NCI-H2029 treated with DMSO at 0.1 percent for 48 hours (cell line): ENCODE results near the gene HOTAIR.

Experiments
- DNase-seq: peaks from one replicate; lab custom pipeline; 2025; lab: John Stamatoyannopoulos, UW

The HOTAIR gene

DNA sequence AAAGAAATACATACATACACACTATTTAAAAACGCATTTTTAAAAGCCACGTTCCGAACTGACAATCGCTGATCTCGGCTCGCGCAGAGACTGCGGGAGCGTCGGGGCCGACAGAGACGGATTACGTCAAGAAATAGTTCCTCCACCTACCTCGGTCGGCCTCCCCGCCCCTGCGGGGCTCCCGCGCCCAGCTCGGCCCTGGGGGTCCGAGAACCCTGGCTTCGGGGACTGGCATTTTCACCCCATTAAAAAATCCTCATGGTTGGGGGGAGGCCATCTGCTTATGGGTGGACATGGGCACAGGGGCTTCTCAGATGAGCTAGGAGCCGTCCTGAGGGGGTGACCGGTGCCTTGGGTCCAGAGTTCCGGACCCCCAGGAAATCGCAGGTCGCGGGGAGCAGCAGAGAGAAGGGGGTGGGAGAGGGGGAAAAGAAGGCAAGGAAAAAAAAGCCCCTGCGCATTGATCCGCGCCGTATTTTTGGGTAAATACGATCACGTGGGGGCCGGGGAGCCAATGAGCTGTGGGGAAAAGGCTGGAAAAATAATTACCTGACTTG lies 24.9 kb upstream of the HOTAIR start:
- DNase-seq: peak; percentile 11

DNA sequence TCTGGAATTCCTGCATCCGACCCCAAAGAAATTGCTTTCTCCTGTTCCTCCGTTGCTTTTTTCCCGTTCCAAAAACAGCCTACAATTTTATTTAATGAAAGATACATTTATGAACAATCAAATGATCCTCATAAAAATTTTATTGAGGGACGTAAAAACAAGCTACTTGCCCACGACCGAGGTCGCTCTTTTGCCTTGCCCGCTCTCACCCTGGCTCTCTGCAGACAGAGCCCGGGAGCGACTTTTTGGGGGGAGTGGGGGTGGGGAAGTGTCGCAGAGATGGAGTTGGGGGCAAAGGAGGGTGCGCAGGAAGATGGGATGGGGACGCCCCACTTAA lies 24.1 kb upstream of the HOTAIR start:
- DNase-seq: no peak

DNA sequence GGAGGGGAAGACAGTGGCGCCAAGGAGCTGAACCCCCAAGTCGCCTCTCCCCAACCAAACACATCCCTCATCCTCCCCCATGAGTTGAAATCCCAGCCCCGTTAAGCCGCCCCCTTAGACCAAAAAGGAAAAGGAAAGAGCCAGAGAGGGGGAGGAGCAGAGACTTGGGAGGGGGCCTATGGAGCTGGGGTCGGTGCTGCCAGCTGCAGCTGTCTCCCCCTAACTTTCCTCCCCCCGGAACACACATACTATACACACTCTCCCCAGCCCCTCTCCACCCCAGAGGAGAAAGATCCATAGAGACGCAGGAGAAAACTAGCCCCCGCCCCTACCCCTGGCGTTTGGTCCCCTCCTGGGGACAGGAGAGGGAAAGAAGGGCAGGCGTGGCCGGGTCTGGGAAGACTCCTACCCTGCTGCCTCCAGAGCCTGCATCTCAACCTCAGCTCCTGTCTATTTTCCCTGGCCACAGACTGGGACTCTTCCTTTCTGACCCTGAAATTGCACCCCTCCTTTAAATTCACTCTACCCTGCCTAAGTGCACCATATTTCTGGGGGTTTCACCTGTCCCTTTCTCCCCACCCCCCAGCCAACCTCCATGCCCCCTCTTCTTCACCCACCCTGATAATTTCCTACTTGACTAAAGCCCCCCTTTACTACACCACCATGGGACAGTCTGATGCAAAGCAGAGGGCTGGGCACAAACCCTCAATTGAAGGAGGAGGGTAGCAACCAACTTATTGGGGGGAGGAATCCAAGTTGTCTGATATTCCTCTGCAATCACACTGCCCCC lies 23.6 kb upstream of the HOTAIR start:
- DNase-seq: no peak

DNA sequence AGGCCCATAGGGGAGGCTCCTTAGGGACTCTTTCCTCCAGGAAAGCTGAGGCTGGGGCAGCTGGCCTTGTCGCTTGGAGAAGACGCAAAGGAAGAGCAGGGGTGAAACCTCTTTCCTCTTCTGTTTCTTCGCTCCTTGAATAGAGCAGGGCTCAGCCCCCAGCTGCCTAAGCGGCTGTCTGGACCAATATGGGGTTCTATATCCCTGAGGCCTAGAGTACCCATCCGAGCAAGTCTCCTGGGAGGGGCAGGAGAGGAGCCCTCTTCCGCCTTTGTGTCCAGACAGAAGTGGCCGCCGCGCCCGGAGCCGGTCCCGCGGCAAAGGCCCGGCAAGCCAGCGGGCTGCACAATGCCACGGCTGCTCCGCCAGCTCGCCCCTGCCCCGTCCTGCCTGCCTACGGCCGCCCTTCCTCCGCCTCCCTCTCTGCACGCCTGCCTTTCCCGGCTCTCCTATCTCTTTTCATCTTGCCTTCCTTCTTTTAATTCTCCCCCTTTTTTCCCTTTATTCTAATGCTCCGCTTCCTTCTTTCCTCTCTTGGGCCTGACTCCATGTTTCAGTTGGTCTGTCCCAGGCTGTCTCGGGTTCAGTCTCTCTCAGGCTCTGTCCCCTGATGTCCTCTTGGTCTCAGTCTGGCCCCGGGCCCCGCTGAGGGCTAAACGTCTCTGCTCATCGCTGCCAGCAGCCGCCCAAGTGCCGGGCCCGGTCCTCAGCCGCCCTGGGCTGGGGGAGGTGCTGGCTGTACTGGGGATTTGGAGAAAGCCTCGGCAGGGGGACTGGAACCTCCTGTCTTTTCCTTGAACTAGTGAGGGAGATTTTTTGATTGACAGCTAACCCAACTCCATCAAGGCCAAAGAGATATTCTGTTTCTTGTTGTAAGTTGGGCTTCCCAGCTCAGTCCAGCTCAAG lies 22.7 kb upstream of the HOTAIR start:
- no peak for DNase-seq

DNA sequence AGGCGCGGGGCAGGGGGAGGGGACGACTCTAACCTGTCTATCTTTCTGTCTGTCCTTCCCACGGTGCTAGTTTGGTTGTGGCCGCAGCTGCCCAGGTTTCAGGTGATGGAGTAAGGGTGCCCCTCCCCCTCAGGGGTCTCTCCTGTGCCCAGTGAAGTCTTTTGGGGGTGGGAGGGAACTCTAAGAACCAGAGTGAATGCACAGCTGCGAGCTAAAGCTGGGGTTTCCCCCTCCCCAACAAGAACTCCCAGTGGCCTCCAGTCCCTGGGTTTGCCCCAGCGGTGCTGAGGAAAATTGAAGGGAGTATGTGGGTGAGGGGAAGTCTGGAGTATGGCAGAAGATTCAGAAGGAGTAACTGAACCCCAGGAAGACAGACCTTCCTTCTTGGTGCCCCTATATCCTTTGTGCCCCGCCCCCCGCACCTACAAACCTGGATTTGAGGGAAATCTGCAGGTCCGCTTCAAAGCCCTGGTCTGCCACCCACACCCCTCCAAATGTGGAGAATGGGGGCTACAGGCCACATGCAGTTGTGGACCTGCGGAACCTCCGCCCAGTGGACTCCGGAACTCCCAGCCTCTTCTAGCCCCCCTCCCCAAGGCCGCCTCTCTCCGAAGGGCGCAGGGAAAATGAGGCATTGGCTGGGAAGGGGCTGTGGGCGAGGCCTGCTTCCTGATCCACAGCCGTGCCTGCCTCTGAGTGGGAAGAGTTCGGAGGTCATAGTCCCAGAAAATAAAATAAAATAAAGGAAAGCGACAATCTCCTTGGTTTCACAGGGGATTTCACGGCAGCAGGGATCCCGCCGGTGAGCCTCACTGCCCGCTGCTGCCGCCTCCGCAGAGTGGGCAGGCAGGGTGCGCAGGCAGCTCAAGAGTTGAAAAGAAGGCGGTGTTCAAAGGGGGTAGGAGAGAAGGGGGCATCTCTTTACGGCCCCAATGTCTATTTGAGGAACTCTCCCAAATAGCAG lies 21.8 kb upstream of the HOTAIR start:
- no peak for DNase-seq

DNA sequence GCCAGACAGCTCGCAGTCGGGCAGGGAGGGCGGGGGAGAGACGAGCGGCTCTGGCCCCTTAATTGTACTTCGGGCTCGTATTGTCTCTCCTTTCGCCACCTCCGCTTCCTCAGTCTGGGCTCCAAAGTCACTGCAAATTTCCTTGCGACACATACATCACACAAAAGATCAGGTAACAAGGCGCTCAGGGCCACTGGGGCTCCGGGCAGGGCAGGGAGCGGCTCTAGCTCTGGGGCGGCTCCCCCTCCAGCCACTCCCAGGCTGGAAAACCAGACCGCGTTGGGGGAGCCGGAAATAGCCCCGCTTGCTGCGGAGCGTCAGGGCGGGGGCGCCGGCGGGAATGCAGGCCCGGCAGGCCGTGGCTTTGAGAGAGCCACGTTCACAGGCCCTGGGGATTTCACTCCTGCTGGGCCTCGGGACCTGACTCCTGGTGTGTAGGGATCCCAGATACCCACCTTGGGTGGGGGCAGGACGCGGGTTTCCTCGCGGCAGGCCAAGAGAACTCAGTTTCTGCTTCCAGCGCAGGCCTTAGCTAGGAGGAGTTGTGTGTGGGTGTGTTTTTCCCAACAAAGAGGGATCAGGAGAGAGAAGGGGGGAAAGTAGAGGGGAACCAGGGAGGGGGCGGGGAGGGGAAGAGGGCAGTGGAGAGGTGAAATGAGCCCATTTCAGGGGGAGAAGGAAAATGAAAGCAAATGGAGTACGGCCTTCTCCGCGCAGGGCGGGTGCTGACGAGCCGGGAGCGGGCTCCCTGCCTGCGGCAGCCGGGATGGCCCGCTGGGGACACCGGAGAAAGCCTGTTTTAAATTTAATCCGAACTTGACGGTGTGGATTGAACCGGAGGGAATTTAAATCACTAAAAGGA lies 20.9 kb upstream of the HOTAIR start:
- no peak for DNase-seq

DNA sequence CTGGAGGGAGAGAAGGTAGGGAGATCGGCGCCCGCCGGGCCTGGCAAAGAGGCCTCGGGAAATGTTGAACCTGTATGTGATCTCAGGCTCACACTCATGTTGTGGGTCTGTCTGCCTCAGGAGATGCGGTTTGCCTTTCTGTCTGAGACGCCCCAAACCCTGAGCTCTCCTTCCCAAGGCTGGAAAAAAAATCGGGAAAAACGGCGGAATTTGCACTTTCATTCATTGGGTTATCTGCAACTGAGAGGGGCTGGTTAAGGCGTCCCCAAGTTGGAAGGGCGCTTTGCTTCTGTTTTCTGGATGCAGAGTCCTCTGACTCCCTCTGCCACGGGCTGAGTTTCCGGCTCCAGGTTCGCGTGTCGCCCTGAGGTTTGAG lies 20.2 kb upstream of the HOTAIR start:
- DNase-seq: no peak

DNA sequence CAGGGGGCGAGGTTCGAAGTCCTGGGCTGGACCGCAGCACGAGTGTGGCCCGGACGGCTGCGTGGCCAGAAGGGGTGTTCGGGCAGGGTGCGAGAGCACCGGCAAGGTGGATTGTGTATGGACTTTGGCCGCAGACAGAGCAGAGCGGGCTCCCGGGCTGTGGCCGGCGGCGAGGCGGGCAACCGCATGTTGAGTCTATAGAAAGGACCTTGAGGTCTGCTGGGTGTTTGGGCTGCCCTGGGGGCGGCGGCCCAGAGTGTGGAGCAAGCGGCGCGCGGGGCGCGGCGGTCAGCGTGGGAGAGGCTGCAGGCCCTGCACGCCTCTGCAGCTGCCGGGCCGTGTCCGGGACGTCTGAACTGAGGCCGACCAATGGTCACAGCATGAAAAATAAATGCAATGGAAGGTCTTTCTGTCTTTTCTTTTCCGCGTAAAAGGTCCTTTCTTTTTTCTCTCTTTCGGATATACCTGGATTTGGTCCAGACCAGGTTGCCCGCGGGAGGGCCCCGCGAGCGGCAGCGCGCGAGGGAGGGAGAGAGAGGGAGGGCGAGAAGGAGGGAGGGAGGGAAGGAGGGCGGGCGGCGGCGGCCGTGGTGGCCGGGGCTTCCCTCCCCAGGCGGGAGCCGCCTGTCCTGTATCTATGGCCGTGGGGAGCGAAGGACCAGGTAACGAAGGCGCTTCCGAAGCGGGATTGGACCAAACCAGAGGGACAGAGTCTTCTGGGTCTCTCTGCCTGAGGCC lies 19.7 kb upstream of the HOTAIR start:
- no peak for DNase-seq

DNA sequence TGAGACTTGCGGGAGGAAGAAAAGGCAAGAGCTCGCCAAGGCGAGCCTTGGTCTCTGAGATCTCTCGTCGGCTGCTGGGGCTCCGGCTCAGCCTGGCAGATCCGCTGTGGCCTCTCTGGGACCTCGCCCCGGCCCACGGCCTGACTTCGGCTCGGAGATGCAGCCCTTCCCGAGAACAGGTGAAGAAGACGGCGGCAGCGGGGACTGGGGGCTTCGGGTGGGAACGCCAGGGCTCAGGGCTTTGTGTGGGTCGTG lies 19.2 kb upstream of the HOTAIR start:
- DNase-seq: no peak

DNA sequence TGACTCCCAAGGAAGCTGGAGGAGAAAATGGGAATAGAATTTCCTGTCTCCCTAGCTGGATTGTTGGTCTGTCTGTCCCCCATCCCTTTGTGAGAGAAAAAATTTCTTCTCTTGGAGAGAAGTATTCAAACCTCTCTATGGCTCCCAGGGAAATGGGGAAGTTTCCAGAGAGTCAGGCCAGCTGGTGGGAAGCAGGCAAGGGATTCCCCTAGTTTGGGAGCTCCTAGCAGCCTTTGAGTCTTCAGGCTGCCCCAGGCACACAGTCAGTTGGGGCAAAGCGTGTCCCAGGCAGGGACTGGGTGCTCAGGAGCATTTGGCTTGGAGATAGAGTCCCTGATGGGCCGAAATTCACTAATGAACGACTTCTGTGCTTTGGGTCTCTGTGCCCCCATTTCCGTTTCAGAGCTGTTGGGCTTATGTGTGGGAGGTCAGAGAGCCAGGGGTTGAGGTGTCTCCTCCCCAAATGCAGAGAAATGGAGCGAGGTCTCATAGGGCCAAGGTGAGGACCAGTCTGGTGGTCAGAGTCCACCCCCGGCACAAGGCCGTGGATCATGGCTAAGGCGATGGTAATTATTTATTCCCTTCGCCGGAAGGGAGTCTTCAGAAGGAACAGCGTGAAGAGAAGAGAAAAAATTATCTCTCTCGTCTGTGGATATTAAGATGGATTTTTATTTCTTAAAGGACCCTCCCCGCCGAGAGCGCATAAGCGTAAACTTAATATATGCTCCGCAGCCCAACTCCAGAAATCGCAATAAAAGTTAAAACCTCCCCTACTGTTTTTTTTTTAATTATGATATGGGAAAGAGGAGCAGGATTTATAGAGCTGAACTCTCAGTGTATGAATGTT lies 18.6 kb upstream of the HOTAIR start:
- DNase-seq: no peak

DNA sequence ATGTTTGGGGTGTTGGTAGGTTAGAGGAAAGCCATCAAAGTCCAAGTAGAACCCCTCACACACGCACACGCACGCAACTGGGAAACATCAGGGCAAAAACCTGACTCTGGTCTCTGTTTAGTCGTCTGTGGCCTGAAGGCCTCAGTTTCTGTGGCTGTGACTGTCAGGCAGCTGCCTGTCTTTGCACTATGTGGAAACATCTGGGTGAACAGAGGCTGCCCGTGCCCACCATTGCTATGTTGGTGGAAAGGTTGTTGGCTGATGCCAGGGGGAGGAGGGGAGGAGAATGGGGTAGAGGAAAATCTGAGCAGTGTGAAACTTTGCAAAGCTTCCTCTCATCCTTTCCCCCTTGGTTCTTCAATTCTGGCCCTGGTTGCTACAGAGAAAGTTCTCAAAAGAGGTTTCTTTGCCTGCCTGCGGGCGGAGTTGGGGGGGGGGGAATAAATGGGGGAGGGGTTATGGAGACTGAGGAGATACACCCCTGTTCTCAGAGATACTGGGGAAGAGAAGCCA lies 17.7 kb upstream of the HOTAIR start:
- DNase-seq: no peak

DNA sequence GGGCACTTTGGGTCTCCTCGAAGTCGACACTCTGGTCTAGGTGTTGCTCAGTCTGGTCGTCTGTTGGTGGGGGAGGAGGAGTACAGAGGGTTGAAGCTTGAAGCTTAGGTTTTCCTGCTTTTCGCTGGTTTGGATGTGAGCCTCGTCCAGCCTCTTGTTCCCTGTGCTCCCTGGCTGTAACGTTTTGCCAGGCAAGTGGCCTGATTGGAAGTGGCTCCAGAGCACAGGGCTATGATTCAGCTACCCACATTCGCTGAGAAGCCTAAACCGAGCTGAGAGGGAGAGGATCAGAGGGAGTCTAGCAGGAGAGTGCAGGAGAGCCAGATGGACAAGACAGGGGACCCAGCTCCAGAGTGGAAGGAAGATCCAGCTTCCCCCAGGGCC lies 16.3 kb upstream of the HOTAIR start:
- no peak for DNase-seq

DNA sequence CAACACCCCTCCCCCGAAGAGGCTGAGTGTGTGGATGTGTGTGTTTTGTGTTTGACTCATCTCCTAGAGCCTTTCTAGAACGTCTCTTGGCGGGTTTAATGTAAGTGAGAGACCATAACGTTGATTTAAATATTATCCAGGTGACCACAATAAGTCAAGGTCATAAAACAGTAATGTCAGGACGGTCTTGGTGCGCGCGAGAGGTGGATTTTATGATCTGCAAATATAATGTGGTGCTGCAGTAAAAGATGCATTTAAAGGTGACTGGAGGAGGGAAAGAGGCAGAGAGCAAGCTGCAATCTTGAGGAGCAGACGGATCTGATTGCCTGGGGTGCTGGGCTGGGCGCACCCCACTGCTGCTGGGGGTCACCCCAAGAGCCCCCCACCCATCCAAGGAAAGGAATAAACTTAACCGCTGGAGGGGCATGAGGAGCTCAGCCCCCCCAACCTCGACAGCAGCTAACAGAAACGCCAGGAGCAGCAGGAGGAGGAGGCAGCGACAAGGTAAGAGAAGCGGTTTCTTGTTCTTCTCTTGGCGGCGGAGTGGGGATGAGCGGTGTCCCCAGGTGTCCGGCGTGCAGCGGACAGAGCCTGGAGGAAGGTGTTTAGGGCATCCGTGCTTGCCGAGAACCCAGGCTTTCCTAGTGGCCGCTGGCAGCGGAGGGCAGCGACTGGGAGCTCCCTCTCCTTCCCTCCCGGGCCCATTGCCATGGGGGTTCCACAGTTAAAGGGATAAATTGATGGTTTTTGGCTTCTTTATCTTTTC lies 15.7 kb upstream of the HOTAIR start:
- DNase-seq: no peak

DNA sequence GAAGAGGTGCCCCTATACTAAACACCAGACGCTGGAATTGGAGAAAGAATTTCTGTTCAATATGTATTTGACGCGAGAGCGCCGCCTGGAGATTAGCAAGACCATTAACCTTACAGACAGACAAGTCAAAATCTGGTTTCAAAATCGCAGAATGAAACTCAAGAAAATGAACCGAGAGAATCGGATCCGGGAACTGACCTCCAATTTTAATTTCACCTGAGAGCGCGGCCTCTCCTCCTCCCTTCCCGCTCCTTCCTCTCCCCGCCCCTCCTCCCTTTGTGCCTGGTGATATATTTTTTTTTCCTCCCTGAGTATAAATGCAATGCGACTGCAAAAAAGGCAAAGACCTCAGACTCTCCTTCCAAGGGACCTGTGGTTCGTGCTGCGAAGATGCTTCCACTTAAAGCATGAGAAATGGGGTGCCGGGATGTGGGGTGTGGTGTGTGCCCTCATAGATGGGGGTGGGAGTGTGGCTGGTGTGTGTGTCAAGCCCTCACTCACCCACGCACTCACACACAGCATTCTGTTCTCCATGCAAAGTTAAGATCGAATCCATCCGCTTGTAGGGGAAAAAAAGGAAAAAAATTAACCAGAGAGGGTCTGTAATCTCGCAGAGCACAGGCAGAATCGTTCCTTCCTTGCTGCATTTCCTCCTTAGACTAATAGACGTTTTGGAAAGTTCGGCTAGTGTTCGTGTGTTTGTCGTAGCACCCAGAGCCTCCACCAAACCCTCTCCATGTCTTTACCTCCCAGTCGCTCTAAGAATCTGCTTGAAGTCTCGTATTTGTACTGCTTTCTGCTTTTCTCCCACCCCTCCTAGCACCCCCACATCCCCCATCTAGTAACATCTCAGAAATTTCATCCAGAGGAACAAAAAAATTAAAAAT lies 14.7 kb upstream of the HOTAIR start:
- DNase-seq: no peak

DNA sequence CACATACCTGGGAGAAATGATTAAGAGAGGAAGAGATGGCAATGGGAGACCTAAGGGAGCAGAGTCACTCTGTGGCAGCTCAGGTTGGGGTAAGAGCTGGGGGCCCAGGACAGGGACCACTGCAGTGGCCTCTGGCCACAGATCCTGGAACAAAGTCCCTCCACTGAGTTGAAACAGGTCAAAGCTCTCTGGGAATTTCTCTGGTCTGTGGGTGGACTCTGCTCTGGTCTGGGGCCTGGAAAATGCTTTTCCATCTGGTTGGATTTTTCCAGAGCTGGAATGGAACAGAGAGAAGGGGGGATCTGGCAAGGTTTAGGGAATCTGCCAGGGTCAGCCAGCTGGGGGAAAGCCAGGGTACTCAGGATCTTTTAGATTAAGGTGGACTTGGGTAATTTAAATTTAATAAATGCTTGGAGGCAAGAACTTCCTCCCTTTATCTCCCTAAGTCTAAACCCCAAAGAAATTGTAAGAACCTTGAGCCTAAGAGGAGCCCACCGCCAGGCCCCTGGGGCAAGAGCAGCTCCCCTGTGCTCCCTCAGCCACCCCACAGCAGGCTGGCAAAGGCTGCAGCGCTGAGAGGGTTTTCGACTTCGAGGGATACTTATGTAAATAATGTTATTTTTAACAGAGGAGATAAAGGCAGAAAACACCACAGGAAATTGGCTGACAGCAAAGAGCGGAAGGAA lies 13.9 kb upstream of the HOTAIR start:
- no peak for DNase-seq

DNA sequence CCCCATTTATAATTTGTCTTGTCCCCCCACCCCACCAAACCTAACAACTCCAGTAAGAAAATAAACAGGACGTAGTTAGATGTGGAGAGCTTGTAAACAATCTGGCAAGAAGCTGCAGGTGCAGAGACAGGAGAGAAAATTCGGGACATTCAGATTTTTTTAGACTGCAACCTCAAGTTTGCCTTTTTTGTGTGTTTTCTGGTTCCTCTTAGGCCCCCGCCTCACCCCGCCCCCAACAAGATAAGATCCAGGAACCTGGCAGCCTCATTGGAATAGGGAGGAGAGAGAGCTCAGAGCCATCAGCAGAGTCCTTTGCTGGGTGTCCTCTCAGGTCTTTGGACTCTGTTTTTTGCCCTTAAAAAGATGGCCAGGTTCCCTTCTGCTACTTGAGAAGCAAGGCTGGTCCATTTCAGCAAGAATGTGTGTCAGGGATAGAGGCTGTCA lies 13.1 kb upstream of the HOTAIR start:
- DNase-seq: no peak
